Neural crest cell (in vitro differentiated cells): ENCODE data around the gene P2RX2. TPM values are rescaled to one million over a fixed set of nuclear protein-coding genes. Genes with fewer than 3 reads are reported as not detected.

ENCODE experiments used
- DNase-seq: peaks from one replicate; pipeline ENCODE4 v3.0.0; 2021; ENCODE audit warnings: low read depth, mixed read lengths, low spot score
- H3K27ac Mint-ChIP-seq: one replicate; pipeline ENCODE4 v1.8.0; 2021; ENCODE audit warnings: mild to moderate bottlenecking, mixed read lengths; ENCODE audit not compliant: unreplicated experiment
- H3K27me3 Mint-ChIP-seq: 2 replicates; pipeline ENCODE4 v1.8.0; 2021; ENCODE audit warnings: low read depth, mild to moderate bottlenecking, mixed read lengths
- H3K36me3 Mint-ChIP-seq: 2 replicates; pipeline ENCODE4 v1.8.0; 2021; ENCODE audit warnings: low read depth, mild to moderate bottlenecking, mixed read lengths
- H3K4me1 Mint-ChIP-seq: 2 replicates; pipeline ENCODE4 v1.8.0; 2021; ENCODE audit warnings: mixed read lengths
- H3K4me3 Mint-ChIP-seq: one replicate; pipeline ENCODE4 v1.8.0; 2021; ENCODE audit warnings: mild to moderate bottlenecking, mixed read lengths
- H3K9me3 Mint-ChIP-seq: 2 replicates; pipeline ENCODE4 v1.8.0; 2021; ENCODE audit warnings: mixed read lengths
- total RNA-seq: library from RNA; stranded (reverse); gene quantifications from 2 replicates; pipeline ENCODE4 v1.2.1, GENCODE V29; 2021
- TF ChIP-seq, protein P1 (sequence below): fragments of 200-600 bp; sonication (generic); conservative IDR thresholded peaks from 2 replicates; pipeline ENCODE4 v1.5.0; 2021; ENCODE audit warnings: antibody characterized with exemption, mild to moderate bottlenecking

P2RX2 gene
- total RNA-seq, 1 donor from 2014 or later: not detected

DNA sequence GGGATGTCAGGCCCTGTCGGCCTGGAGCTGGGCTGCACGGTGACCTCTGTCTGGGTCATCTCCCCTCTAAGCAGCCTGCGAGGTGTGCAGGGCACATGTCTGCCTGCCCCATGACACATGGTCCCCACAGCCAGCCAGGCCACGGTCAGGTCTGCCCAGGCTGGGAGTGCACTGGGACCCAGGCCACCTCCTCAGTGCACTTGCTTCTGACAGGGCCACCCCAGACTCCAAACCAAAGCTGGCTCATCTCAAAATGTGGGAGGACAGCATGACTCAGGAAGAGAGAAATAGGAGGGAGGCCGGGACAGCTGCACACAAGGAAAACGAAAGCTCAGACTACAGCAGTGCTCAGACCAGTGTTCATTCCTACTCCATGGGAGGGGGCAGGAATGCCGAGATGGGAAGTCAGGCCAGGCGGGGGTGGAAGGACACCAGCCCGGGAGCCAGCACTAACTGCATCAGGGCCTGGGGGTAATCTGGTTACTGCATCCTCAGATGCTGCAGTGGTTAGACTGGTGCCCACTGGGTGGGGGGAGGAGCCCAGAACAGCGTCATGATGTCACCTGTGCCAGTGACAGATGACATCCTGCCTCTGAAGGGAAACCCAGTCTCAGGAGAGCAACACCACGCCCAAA is 4.0 kb downstream of the P2RX2 start:
- Mint-ChIP-seq H3K9me3 (no peaks in the 10 kb centered on the region), H3K36me3 (peaks cover 6% of the 10 kb centered on the region), H3K27ac (peak overlapping the region; percentile 88), H3K4me1 (peaks cover 17% of the 10 kb centered on the region), H3K27me3 (peaks cover 30% of the 10 kb centered on the region), H3K4me3 (peak overlapping the region; percentile 31)
- no peak for DNase-seq
- TF ChIP-seq, protein P1, sequence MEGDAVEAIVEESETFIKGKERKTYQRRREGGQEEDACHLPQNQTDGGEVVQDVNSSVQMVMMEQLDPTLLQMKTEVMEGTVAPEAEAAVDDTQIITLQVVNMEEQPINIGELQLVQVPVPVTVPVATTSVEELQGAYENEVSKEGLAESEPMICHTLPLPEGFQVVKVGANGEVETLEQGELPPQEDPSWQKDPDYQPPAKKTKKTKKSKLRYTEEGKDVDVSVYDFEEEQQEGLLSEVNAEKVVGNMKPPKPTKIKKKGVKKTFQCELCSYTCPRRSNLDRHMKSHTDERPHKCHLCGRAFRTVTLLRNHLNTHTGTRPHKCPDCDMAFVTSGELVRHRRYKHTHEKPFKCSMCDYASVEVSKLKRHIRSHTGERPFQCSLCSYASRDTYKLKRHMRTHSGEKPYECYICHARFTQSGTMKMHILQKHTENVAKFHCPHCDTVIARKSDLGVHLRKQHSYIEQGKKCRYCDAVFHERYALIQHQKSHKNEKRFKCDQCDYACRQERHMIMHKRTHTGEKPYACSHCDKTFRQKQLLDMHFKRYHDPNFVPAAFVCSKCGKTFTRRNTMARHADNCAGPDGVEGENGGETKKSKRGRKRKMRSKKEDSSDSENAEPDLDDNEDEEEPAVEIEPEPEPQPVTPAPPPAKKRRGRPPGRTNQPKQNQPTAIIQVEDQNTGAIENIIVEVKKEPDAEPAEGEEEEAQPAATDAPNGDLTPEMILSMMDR: no peak

DNA sequence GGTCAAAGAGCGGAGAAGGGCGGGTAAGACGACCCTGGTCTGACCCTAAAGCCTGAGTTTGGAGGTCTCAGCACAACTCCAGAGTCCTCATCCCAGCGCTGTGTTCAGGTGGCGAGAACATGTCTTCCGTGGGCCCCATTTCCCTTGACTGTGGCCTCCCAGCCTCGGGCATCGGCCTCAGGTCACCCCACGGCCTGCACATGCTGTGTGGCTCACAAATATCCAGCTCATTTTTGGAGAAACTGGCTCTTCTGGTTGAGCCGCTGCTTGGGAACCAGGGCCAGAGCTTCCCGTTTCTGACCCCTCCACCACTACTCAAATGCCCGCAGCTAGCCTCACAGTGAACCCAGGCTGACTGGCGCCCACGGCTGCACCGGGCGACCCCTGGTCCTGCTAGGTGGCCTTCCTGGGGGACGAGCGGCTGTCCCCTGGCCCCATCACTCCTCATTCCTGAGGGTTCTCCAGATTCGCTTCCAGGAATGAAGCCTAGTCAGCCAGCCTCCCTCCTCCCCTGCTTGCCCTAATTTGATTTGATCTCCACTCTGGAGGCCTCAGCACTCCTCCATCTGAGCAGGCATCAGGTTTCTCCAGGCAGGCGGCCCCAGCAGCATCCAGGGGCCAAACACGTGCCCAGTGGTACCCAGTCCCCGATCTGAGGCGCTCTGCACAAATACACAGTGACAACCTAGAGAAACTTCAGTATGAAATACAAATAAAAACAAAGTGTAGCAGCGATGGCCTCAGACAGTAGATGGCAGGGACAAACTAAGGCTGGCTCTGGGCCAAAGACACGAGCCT is 4.7 kb downstream of the P2RX2 start:
- peaks cover 11% of the 10 kb centered on the region for H3K4me1 Mint-ChIP-seq
- no peaks in the 10 kb centered on the region for H3K9me3 Mint-ChIP-seq
- DNase-seq: no peak
- peaks cover 4% of the 10 kb centered on the region for H3K36me3 Mint-ChIP-seq
- H3K27me3 Mint-ChIP-seq: peaks cover 23% of the 10 kb centered on the region
- TF ChIP-seq, protein P1: no peak
- no peak overlapping the region for H3K27ac Mint-ChIP-seq
- H3K4me3 Mint-ChIP-seq: peak overlapping the region; percentile 34

DNA sequence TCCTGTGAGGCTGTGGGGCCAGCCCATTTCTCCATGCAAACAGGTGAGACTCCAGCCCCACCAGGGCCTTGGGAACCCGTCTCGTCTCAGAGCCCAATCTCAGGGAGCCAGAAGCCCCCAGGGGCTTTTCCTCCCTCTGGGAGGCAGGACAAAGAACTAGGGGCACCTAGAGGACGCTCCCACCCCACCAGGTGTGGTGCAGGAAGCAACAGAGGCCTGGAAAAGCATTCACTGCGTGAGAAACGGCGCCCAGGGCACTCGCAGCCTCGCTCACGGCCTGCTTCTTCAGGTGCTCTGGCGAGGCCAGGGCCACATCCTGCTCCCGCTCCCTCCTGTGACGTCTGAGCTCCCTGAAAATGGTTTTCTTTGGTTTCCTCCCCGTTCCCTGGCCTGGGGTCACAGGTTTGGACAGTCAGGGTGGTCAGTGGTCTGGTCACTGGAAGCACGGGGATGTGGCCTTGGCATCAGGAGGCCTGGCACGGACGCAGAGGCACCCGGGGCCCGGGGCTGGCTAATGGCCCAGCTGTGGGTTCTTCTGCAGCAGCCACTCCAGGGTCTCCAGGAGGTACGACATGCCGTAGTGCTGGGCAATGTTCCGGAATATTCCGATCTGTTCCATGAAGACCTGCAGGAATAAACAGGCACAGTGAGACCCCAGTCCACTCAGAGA is 5.7 kb downstream of the P2RX2 start:
- no peaks in the 10 kb centered on the region for H3K9me3 Mint-ChIP-seq
- H3K4me1 Mint-ChIP-seq: peaks cover 11% of the 10 kb centered on the region
- TF ChIP-seq, protein P1: no peak
- H3K36me3 Mint-ChIP-seq: peaks cover 10% of the 10 kb centered on the region
- H3K27me3 Mint-ChIP-seq: peaks cover 23% of the 10 kb centered on the region
- no peak overlapping the region for H3K27ac Mint-ChIP-seq
- no peak for DNase-seq
- no peak overlapping the region for H3K4me3 Mint-ChIP-seq

DNA sequence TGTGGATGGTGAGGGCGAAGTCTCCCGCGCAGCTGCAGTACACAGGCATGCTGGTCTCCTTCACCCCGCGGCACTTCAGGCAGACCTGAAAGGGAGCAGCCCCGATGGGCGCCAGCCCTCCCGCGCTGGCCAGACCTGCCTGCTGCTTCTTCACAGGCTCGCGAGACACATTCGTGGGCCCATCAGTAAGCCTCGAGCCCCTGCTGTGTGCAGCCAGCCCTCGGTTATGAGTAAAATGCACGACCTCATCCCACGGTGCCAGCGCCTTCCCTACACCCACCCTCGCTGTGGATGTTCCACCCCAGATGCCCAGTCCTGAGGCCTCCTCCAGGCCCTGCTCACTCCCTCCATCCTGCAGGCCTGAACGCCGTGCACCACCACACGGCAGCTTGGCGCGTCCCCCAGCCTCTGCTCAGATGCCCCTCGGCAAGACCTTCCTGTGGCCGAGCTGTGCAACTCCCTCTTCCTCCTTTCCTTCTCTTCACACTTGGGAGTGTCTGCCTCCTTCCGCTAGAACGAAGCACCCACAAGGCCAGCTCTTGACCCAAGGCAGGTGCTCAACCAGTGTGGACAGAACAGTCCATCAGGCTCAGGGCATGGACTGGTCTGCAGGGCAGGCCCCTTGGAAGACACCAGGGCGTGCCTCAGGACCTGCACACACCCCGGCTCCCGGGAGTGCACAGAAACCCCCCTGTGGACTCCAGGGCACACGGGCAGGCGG is 6.5 kb downstream of the P2RX2 start:
- Mint-ChIP-seq H3K4me3 (no peak overlapping the region), H3K27ac (peak overlapping the region; percentile 35), H3K36me3 (peaks cover 16% of the 10 kb centered on the region), H3K9me3 (no peaks in the 10 kb centered on the region), H3K4me1 (peaks cover 11% of the 10 kb centered on the region), H3K27me3 (peaks cover 22% of the 10 kb centered on the region)
- TF ChIP-seq, protein P1: no peak
- no peak for DNase-seq

DNA sequence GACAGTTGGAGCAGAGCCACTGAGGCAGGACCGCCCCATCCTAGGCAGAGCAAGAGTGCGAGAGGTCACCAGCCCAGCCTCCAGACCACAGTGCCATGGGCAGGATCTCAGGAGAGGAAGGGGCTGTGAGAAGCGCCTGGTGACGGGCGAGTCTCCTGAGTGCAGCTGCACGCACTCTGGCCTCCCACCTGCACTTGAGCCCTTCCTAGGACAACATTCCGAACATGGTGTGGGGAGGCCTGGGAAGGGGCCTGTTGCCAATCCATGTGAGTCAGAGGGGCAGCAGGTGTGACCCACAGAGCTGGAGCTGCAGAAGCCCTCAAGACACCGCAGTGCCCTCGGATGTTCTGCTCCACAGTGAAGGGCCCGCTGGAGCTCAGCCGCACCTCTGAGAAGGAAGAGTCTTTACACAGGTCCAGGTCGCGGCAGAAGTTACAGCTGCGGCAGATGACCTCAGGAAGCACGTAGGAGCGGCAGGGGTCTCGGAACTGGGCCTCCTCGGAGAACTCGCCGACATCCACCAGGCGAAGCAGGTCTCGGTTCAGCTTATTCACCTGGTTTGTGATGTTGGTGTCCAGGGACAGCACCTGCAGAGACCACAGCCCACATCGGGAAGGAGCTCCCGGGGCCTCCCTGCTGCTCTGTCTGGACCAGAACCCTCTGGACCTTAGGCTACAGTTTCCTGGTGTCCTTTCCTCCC is 7.3 kb downstream of the P2RX2 start:
- TF ChIP-seq, protein P1: no peak
- peaks cover 13% of the 10 kb centered on the region for H3K27me3 Mint-ChIP-seq

More for the DNA sequence above, 7.3 kb downstream of the P2RX2 start:
- H3K36me3 Mint-ChIP-seq: peaks cover 22% of the 10 kb centered on the region
- no peaks in the 10 kb centered on the region for H3K9me3 Mint-ChIP-seq
- no peak for DNase-seq
- H3K4me3 Mint-ChIP-seq: no peak overlapping the region
- H3K27ac Mint-ChIP-seq: no peak overlapping the region
- peaks cover 11% of the 10 kb centered on the region for H3K4me1 Mint-ChIP-seq
